C4-2B (cell line): ENCODE data around the gene IL20RB.

Source experiments
- CTCF ChIP-seq: fragments of 450-650 bp; conservative IDR thresholded peaks from 2 replicates; pipeline ENCODE4 v1.5.1; 2017; ENCODE audit warnings: mild to moderate bottlenecking
- ZFX ChIP-seq: fragments of 450-650 bp; IDR thresholded peaks from 2 replicates; pipeline ENCODE4 v1.6.1; 2017

- TF ChIP-seq CTCF, result no peak
- no peak for TF ChIP-seq ZFX
Observed at GRCh38 chr3:136995652-136996051, 37.9 kb downstream of the IL20RB start.
